HG03135 (cell line): ENCODE results near the gene FAM83E.
"Not testable (repeated sequence)": the region's sequence is repeated elsewhere in the genome, so short reads cannot be mapped to it uniquely, and the experiment has no call there.

Experiments
- ATAC-seq: cut with Tn5 transposase; IDR thresholded peaks from one replicate; pipeline ENCODE4 v1.9.1; 2021; ENCODE audit warnings: mild to moderate bottlenecking, moderate library complexity; ENCODE audit not compliant: unreplicated experiment

Gene FAM83E

DNA sequence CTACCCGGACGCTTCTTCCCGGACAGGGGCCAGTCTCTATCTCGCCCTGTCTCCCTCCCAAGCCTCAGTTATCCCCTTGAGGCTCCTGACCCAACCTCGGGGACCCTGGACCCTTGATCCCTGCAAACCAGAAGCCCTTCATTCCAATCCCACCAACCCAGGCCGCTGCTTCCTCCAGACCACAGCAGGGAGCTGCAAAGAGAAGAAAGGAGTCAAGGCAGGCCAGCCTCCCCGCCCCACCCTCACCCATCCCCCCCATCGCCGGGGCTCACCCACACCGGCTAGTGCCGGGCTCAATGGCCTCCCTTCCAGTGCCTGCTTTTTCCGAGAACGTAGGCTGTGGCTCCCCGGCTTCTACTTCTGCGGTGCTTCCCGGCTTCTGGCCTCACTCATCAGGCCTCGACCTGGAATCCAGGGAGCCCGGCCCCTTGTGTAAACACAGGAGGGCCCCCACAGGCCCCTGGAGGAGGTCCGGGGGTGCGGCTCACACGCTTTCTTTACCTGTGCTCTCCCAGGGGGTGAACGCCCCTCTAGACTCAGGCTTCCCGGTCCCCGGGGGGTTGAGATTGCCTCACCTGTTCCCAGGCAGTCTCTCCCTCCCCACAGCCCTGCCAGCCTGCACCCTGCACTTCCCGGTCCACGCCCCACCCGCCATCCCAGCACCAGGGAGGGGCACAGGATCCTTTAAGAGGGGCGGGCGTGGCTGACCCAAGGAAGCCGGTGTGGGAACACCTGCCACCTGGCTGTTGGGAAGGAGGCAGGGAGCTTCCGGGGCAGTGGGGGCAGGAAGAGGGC is at the start of gene FAM83E:
Gene FAM83E (minus strand): TSS at position 641 of the 795 bp plus-strand sequence. CDS start 1,704 bp downstream, outside the sequence.
- no peak for ATAC-seq

DNA sequence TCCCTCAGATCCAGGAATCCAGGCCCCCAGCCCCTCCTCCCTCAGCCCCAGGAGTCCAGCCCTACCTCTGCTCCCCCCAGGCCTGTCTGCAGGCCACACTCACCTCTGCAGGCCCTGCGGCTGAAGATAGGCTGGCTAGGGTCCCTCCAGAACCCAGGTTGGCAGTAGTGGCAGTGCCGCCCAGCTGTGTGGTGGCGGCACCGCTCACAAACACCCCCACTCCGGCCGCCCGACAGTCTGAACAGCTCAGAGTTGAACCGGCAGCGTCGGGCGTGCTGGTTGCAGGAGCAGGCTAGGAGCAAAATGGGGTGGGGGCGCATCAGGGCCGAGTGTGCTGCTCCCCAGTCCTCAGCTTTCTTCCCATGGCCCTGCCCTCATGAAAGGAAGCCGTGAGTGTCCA is 49.6 kb upstream of the FAM83E start:
- no peak for ATAC-seq

DNA sequence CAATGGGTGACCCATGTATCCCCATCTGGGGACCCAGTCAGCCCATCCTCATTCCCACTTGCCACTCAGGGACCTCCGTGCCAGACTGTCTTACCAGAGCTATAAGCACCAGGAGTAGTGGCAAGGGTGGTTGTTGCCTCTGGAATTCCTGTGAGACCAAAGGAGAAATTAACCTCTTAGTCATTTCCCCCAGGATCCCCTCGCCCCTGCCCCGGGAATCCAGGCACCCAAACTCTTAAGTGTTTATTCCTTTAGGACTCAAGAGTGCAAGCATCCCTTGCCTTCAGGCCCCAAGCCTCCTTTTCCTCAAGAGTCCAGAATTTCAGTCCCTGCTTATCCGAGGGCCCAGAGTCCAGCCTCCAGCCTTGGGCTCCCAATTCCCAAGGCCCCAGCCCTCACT is 48.8 kb upstream of the FAM83E start:
- no peak for ATAC-seq

DNA sequence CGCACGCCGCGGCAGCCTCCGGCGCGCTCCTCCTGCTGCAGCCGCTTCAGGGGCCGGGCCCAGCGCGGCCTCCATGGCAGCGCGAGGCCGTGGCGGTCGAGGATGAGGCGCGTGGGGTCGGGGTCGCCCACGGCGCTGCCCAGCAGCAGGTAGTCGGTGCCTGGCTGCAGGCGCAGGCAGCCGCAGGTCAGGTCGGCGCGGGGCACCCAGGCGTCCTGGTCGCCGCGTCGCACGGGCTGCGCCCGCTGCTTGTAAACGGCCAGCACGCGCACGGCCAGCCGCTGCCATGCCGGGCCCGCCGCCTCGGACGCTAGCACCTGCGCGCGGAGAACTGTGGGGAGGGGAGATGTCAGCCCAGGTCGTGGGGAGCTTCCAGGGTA is 46.8 kb upstream of the FAM83E start:
- ATAC-seq: no peak

DNA sequence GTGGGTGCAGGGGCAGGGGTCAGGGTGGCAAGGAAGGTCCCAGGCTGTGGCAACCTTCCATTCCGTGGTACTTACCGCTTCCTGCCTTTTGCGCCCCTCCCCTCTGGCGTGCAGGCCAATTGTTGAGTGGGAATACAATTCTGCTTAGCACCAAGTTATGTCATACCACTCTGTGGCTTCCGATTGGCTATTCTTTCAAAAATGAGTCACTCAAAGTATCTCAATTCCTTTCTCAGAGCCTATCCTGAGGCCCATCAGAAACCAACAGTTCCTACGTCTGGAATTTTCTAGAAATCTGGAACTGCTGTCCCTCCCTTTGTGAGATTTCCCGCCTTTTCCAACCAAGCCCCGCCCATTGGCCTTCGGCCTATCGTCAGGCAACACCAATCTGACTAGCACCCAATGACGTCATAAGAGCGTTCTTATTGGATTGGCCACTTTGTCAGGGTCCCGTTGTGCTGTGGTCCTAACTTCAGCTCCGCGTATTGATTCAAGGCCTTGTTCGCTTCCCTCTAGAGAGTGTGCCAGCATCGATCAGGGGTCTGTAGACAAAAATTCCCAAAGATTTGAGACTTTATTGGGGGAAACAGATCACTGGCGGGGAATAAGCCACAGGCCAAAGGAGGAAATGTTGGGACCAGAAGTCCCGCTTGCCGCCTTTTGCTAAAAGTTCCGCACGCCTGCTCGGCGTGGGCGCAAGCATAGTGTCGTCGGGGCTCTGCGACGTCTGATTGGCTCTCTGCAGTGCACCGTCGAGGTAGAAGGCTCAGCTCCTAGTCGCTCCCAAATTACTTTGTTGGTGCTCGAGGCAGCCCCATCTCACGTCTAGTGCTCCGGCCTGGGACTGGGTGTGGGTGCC is 46.2 kb upstream of the FAM83E start:
- ATAC-seq: peak; percentile 84

DNA sequence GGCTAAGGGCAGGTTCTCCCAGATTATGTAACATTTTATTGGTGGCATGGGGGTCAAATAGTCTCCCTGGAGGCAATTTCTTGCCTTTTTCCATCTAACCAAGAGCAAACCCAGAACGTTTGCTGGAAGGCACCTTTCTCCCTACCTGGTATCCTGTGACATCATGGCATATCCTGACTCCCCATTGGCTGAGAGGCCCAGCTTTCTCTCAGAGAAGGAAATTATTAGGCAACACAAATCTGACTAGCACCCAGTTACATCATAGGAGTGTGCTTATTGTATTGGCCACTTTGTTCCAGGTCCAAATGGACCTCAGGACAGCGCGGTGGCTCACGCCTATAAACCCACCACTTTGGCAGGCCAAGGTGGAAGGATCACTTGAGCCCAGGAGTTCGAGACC is 44.9 kb upstream of the FAM83E start:
- ATAC-seq: no peak

DNA sequence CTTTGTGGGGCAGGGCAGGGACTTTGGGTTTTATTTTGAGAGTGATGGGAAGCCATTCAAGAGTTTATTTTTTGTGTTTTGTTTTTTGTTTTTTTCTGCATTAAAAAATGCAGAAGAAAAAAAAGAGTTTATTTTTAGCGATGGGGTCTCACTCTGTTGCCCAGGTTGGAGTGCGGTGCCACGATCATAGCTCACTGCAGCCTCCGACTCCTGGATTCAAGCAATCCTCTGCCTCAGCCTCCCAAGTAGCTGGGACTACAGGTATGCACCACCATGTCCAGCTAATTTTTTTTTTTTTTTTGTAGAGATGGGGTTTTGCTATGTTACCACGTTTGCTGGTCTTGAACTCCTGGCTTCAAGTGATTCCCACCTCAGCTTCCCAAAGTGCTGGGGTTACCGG is 43.6 kb upstream of the FAM83E start:
- ATAC-seq: no peak

DNA sequence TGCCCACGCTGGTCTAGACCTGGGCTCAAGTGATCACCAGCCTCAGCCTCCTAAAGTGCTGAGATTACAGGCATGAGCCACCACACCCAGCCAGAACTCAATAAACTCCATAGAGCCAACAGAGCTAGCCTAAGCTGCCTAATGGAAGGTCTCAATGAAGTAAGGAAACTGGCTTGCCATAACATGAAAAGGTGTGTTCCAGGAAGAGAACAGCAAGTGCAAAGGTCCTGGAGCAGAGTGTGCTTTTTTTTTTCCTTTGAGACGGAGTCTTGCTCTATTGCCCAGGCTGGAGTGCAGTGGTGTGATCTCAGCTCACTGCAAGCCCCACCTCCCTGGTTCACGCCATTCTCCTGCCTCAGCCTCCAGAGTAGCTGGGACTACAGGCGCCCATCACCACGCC is 43.0 kb upstream of the FAM83E start:
- ATAC-seq: not testable (repeated sequence)

DNA sequence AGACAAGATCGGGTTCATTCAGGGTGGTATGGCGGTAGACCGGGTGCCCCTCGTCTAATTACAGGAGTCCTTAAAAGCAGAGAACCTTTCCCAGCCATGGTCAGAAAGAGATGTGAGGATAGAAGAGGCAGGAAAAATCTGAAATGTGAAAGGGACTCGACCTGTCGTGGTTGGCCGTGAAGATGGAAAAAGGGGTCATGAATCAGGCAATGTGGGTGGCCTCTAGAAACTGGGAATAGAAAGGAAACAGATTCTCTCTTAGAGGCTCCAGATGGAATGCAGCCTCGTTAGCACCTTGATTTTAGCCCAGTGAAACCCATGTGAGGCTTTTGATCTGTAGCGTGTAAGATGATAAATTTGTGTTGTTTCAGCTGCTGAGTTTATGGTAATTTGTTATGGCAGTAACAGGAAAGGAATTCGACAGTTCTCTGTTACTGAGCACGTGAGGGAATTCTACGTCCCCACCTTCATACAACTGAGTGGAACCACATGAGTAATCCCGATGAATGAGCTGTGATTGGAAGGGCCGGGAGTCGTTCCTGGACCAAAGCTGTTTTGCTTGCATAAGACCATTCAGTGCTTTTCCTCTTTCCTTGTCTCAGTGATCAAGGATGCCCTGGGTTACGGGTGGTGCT is 42.1 kb upstream of the FAM83E start:
- ATAC-seq: no peak

DNA sequence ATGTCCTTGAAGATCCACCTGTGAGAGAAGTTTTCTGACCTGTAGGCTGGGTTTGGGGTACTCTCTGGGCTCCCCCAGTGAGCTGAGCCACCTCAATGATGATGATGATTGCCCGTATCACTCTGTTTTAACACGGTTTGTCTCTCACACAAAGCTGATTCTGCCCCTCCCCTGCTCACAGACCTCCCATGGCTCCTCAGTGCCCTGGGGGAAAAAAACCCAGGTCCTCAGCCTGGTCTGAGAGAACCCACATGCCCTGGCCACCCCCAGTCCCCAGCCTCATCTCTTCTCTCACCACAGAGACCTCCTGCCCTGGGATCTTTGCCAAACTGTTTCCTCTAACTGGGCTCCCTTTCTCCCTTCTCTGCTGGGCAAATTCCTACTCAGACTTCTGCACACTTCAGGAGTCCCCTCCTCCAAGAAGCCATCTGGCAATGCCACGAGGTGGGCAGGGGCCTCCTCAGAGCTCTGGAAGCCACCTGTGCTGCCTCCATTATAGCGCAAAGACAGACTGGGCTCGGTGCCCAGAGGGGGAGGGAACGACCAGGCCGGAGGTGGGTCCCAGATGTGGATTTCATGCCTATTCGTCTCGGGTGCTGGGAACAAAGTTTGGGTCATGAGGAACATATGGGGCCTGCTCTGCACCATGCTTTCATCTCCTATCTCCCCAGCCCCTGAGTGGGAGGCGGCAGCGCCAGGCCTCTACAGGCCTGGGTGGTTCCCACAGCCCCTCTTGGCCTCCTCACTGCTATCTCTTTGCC is 39.6 kb upstream of the FAM83E start:
- ATAC-seq: no peak

DNA sequence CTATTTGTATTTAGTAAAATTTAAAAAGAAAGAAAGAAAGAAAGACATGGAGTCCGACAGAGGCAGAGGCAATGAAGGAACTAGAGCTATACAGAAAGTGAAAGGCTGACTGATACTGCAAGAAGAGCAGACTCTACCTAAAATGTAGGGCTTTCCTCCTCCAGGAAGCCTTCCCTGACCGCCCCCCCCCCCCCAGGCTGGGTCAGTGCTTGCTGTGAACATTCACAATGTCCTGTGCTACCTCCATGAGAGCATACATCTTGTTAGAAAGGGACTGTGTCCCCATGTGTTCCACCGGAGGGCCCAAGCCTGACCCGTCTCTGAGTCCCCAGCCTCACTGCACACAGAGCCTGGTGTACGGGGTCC is 36.8 kb upstream of the FAM83E start:
- ATAC-seq: no peak

DNA sequence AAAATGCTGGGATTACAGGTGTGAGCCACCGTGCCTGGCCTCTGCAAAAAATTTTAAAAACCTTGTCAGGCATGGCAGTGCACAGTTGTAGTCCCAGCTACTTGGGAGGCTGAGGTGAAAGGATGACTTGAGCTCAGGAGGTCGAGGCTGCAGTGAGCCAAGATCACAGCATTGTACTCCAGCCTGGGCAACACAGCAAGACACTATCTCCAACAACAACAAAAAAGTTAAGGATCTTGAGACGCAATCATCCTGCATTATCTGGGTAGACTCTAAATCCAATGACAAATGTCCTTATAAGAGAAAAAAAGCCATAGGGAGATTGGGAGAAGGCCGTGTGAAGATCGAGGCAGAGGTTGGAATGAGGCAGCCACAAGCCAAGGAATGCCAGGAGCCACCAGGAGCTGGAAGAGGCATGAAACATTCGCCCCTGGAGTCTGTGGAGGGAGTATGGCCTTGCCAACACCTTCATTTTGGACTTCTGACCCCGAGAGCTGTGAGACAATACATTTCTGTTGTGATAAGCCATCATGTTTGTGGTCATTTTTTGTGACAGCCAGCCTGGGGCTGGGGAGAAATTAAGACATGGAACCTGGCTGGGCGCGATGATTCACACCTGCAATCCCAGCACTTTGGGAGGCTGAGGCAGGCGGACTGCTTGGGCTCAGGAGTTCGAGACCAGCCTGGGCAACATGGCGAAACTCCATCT is 36.3 kb upstream of the FAM83E start:
- ATAC-seq: no peak

DNA sequence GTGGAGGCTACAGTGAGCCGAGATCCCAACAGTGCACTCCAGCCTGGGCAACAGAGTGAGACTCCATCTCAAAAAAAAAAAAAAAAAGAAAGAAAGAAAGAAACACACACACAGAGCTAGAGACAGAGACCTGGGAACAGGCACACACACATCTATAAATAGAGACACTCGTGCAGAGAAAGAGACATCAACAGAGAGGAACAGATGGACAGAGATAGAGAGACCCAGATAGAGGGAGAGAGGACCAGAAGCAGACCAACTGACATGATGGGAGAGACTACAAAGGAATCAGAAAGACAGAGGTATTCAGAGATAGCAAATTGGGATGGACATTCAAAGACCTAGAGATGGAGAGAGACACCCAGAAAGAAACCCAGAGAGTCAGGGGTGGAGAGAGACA is 33.3 kb upstream of the FAM83E start:
- no peak for ATAC-seq

DNA sequence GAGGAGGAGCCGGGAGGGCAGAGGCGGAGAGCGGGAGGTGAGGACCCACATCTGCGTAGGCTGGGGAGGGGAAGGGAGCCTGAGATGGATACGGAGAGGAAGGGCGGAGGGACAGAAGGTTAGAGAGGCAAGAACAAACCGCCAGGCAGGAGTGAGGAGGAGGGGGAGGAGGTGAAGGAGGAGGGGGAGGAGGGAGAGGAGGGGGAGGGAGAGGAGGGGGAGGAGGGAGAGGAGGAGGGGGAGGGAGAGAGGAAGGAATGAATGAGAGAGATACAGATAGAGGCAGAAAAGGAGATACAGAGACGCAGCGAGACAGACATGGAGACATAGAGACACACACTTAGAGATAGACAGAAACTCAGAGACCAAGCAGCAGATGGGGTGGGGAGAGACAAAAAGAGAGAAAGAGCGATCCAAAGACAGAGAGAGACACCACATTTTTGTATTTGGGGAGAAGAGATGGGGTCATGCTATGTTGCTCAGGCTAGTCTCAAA is 31.9 kb upstream of the FAM83E start:
- ATAC-seq: no peak

DNA sequence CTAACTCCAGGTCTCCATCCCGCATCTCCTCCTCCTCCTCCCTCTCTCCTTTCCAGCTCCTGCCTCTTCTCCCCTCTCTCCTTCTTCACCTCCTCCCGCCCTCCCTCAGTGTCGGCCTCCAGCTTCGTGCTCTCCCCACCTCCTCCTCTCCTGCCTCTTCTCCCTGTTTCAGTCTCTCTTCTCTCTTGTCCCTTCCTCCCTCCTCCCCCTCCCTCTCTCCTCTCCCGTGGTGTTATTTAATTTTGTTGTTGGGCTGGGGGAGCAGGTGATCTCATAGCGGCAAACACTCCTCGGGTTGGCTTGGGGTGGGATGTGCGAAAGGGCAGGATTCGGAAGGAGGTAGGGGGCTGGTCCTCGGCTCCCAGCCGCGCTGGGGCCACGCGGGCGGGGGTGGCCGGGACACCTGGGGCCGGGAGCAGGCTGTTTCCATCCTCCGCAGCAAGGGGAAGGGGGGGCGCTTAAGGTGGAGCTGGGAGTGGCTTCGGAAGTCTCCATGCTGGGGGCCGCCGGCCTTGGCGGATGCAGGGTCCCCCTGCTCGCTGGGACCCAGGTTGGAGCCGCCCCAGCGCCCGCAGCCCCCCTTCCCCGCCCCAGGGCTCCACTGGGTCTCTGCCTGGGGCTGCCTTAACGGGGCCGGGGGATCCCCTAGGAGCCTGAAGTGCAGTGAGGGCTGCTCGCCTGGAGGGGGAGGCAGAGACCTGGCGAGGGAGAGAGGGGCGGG is 31.3 kb upstream of the FAM83E start, which contains the start of gene CA11:
Gene CA11 (minus strand): TSS at position 187 of the 721 bp plus-strand sequence. CDS start 555 bp downstream, outside the sequence.
- peak; percentile 51 for ATAC-seq

DNA sequence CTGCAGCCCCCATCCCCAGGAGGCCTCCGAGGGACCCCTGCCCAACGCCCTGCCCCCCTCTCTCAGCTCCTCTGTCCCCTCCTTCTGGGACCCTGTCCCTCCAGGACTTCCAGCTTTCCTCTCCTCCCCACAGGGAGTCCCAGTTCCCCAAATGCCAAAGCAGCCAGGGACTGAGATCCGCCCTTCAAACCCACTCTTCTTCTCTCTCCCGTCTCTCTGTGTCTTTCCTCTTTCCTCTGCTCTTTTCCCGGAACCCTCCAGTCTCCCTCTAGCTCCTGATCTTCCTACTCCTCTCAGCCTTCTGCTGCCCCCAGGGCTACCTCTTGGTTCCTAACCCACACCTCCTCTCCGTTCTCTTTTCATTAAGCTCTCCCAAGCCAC is 30.7 kb upstream of the FAM83E start:
- ATAC-seq: no peak

DNA sequence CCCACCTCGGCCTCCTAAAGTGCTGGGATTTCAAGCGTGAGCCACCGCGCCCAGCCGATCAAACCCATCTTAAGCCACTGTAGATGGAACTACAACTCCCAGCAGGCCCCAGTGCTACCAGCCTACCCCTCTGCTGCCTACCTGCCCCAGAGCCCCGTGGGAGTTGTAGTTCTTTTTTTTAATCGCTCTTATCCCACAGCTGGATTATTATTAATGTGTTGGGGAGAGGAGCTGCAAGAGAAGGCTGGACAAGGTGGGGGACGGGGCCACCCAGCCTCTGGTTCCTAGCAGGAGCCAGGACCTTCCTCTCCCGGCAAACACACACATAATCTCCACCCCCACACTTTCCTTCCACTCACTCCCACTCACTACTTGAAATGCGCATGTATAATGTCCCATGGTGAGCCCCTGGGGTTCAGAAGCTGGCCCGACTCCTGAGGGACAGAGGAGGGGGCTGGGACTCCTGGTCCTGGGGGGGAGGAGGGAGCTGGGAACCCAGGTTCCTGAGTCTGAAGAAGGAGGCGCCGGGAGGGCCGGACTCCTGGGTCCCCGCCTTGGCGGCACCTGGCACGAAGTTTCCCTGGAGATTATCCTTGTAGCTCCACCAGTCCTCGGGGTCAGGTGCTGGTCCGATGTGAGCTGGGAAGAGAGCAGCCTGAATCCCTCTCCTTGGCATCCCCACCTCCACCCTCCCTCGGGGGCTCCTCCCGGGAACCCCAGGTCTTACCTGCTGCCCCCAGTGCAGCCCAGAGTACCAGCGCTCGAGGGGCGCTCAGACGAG is 30.2 kb upstream of the FAM83E start:
- ATAC-seq: peak; percentile 63

DNA sequence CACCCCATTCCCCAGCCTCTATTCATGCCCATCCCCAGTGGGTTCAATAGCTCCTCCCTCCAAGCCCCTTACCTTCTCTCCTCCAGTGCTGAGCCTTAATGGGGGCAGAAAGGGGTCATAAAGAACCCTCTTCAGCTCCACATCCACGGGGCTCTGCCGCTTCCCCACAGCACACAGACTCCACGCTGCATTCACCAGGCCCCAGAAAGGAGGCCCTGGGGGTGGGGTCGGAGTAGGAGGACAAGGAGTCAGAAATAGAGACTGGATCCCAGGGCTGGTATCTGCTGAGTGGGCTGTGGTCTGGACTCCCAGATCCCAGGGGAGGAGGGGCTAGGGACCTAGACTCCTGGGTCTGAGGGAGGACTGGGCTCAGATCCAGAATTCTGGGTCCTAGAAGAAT is 29.5 kb upstream of the FAM83E start:
- ATAC-seq: no peak

DNA sequence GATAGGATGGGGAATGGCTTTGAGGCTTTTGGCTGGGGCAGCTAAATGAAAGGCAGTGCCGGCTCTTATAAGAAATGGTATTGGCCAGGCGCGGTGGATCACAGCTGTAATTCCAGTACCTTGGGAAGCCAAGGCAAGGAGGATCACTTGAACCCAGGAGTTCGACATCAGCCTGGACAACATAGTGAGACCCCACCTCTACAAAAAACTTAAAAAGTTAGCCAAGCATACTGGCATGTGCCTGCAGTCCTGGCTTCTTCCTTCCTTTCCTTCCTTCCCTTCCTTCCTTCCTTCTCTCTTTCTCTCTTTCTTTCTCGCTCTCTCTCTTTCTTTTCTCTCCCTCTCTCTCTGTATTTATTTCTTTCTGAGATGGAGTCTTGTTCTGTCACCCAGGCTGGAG is 28.0 kb upstream of the FAM83E start:
- ATAC-seq: no peak
